Caco-2 (cell line): ENCODE results near the gene CLIP1. TPM values are rescaled to one million over a fixed set of nuclear protein-coding genes. Genes with fewer than 3 reads are reported as not detected.
A peak's percentile ranks its signal among the peaks of the same experiment; 100 is the strongest.
"Not testable (repeated sequence)": the region's sequence is repeated elsewhere in the genome, so short reads cannot be mapped to it uniquely, and the experiment has no call there.

Source experiments
- BruUV-seq: library from RNA; stranded (reverse); fragments of 400-500 nt; replicated peaks from 2 replicates; lab custom pipeline; 2021; lab: Mats Ljungman, UMichigan
- CTCF ChIA-PET: fragments of 300-600 bp; sonication (Branson Sonifier 250); formaldehyde crosslinking; loops from one replicate; lab custom pipeline; 2022; ENCODE audit warnings: antibody characterized with exemption; lab: Charles Lee
- POLR2A ChIA-PET: fragments of 300-600 bp; sonication (Branson Sonifier 250); formaldehyde crosslinking; loops from one replicate; lab custom pipeline; 2022; ENCODE audit warnings: antibody characterized with exemption; lab: Charles Lee
- DNase-seq, 2 experiments: peaks; one replicate each; pipeline versions ENCODE4 v3.0.0 to v3.0.0-alpha.2; 2020 to 2022
- H3K27me3 ChIP-seq: replicated peaks from 2 replicates; pipeline ENCODE4 v1.6.0; 2011; ENCODE audit warnings: low read length; ENCODE audit not compliant: control insufficient read depth, insufficient read depth
- H3K36me3 ChIP-seq: 2 replicates; pipeline ENCODE4 v1.5.1; 2011; ENCODE audit warnings: low read length; ENCODE audit not compliant: control insufficient read depth, insufficient read depth
- H3K4me1 ChIP-seq: fragments of 250-450 bp; sonication (Bioruptor Pico); 2 replicates; pipeline ENCODE4 v1.5.1; 2020; ENCODE audit warnings: mild to moderate bottlenecking
- H3K4me3 ChIP-seq: 2 replicates; pipeline ENCODE4 v1.5.1; 2011; ENCODE audit warnings: low read depth, mild to moderate bottlenecking, control low read depth, low read length
- H3K9me3 ChIP-seq: fragments of 250-450 bp; sonication (Bioruptor Pico); 2 replicates; pipeline ENCODE4 v1.5.1; 2020; ENCODE audit warnings: mild to moderate bottlenecking, moderate library complexity
- H3K27ac Mint-ChIP-seq: one replicate; pipeline ENCODE4 v1.8.0; 2022; ENCODE audit warnings: mixed read lengths; ENCODE audit not compliant: unreplicated experiment
- H3K27me3 Mint-ChIP-seq: one replicate; pipeline ENCODE4 v1.8.0; 2022; ENCODE audit warnings: mixed read lengths; ENCODE audit not compliant: insufficient read depth, unreplicated experiment
- H3K36me3 Mint-ChIP-seq: one replicate; pipeline ENCODE4 v1.8.0; 2022; ENCODE audit warnings: mild to moderate bottlenecking, mixed read lengths; ENCODE audit not compliant: insufficient read depth, unreplicated experiment
- H3K4me1 Mint-ChIP-seq: one replicate; pipeline ENCODE4 v1.8.0; 2022; ENCODE audit warnings: low read depth, mixed read lengths; ENCODE audit not compliant: unreplicated experiment
- H3K4me3 Mint-ChIP-seq: one replicate; pipeline ENCODE4 v1.8.0; 2022; ENCODE audit warnings: mild to moderate bottlenecking, moderate library complexity, mixed read lengths; ENCODE audit not compliant: unreplicated experiment
- H3K9me3 Mint-ChIP-seq: one replicate; pipeline ENCODE4 v1.8.0; 2022; ENCODE audit warnings: mixed read lengths; ENCODE audit not compliant: unreplicated experiment
- CTCF ChIP-seq, 2 experiments: fragments of 200-600 bp in 1 of 2; IDR thresholded peaks; 1 replicate in 1 of 2; 2 replicates in 1 of 2; pipeline versions ENCODE4 v1.5.1 to v1.8.0; 2011 to 2022; ENCODE audit warnings: antibody characterized with exemption in 1 of 2, control low read depth in 1 of 2, inconsistent platforms in 1 of 2, low read depth in 1 of 2, low read length in 1 of 2, mild to moderate bottlenecking in 1 of 2, moderate library complexity in 1 of 2; ENCODE audit not compliant: insufficient read depth in 1 of 2, severe bottlenecking in 1 of 2, unreplicated experiment in 1 of 2
- intact Hi-C: fragments of 100-400 bp; cut with micrococcal nuclease; formaldehyde crosslinking; loops from one replicate; pipeline ENCODE4 v1.10.0; 2022; ENCODE audit not compliant: unreplicated experiment
- total RNA-seq: library from RNA; stranded (reverse); gene quantifications from 2 replicates; pipeline ENCODE4 v1.2.3, GENCODE V29; 2022

CLIP1 gene
- total RNA-seq, 1 experiment from 2014 or later, result 85.0 TPM

DNA sequence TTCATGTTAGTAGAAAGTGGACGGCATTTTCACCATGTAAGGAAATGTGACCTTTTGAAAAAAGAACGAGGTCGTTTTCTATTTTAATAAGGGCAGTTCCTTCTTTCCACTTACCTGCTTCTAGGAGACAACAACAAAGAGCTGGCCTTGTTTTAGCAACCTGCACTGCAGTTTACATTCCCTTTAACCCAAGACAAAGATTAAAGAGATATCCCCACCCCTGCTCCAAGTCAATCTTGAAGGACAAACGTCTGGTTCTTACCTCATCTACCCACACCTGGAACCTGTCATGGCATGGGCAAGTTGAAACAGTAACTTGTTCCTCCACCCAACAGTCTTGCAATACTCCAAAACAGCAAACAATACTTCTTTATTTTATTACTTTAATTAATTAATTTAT lies 45.5 kb upstream of the CLIP1 start:
- Histone ChIP-seq H3K9me3 (no peaks in the 10 kb centered on the region), H3K36me3 (no peaks in the 10 kb centered on the region), H3K4me3 (no peak overlapping the region), H3K27me3 (no peaks in the 10 kb centered on the region), H3K4me1 (peaks cover 42% of the 10 kb centered on the region)
- no peaks in the 10 kb centered on the region for H3K27me3 Mint-ChIP-seq
- H3K27ac Mint-ChIP-seq, result peak overlapping the region; percentile 92
- no peaks in the 10 kb centered on the region for H3K9me3 Mint-ChIP-seq
- no peak for TF ChIP-seq CTCF (IDR thresholded peaks at IDR 0.05; ENCODE audit: insufficient read depth in 1 of 2, low read depth in 1 of 2, low read length in 1 of 2, severe bottlenecking in 1 of 2, unreplicated experiment in 1 of 2)
- CTCF ChIA-PET, result no interaction called here
- H3K36me3 Mint-ChIP-seq, result peaks cover 36% of the 10 kb centered on the region
- no peaks in the 10 kb centered on the region for H3K4me1 Mint-ChIP-seq
- H3K4me3 Mint-ChIP-seq, result no peak overlapping the region
- BruUV-seq, result no TSS peak
- intact Hi-C loops, result no loop called here
- POLR2A ChIA-PET, result interaction anchor here (1.7 kb wide), 1 partner anchor 68 kb away, joined by 22 read pairs; no protein-coding TSS in a partner anchor
- DNase-seq, result peak in 1 of 2 experiments; percentile 53

DNA sequence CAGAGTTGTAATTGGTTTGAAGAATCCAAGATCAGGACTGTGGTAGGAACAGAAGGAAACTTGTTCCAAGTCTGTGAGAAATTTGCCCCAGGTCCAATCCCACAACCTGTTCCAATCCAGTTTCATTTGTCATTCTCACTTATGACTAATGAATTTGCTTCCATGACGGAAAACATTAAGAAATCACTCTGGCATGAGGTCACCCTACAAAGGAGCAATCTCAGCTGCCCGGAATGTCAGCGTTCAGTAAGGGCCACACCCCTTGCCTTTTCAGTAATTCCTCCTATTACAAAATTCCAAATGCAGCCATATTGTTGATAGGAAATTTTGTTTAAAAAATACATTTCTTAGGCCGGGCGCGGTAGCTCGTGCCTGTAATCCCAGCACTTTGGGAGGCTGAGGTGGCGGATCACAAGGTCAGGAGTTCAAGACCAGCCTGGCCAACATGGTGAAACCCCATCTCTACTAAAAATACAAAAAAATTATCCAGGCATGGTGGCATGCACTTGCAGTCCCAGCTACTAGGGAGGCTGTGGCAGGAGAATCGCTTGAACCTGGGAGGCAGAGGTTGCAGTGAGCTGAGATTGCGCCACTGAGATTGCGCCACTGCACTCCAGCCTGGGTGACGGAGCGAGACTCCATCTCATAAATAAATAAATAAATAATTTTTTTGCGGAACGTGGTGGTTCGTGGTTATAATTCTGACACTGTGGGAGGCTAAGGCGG lies 42.0 kb upstream of the CLIP1 start:
- peaks cover 22% of the 10 kb centered on the region for H3K36me3 Mint-ChIP-seq
- H3K27me3 Mint-ChIP-seq, H3K27me3 ChIP-seq, H3K9me3 Mint-ChIP-seq, H3K4me3 ChIP-seq, H3K36me3 ChIP-seq, H3K9me3 ChIP-seq, H3K4me1 Mint-ChIP-seq, BruUV-seq, H3K4me3 Mint-ChIP-seq: not testable (repeated sequence)
- ChIA-PET CTCF (interaction anchor here (0.6 kb wide), 1 partner anchor 16 kb away, joined by 3 read pairs; no protein-coding TSS in a partner anchor), POLR2A (interaction anchor here (1.5 kb wide), 1 partner anchor 65 kb away, joined by 4 read pairs; no protein-coding TSS in a partner anchor)
- H3K4me1 ChIP-seq, result peaks cover 37% of the 10 kb centered on the region
- H3K27ac Mint-ChIP-seq, result peak overlapping the region; percentile 86
- intact Hi-C loops, result loop anchor here (1.0 to 2.0 kb wide), 2 partner anchors 15 to 34 kb away; no protein-coding TSS in a partner anchor
- peak; percentile 70 to 72 for DNase-seq

DNA sequence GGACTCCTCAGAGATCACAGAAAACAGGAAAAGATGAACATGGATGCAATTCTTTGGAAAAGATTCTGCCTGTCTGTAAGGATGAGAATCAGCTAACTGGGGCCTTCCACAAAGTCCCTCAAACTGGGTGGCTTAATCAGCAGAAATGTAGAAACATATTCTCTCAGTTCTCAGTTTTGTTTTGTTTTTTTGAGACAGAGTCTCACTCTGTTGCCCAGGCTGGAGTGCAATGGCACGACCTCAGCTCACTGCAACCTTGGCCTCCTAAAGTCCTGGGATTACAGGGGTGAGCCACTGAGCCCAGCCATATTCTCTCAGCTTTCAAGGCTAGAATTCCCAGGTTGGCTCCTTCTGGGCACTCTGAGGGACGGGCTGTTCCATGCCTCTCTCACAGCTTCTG lies 38.2 kb upstream of the CLIP1 start:
- Histone ChIP-seq H3K4me3 (no peak overlapping the region), H3K27me3 (no peaks in the 10 kb centered on the region), H3K36me3 (no peaks in the 10 kb centered on the region), H3K4me1 (peaks cover 23% of the 10 kb centered on the region), H3K9me3 (no peaks in the 10 kb centered on the region)
- Mint-ChIP-seq H3K4me1 (peaks cover 6% of the 10 kb centered on the region), H3K9me3 (no peaks in the 10 kb centered on the region), H3K27me3 (no peaks in the 10 kb centered on the region), H3K36me3 (peaks cover 15% of the 10 kb centered on the region), H3K27ac (no peak overlapping the region), H3K4me3 (no peak overlapping the region)
- ChIA-PET CTCF (no interaction called here), POLR2A (no interaction called here)
- intact Hi-C loops, result no loop called here
- no peak for DNase-seq
- TF ChIP-seq CTCF (IDR thresholded peaks at IDR 0.05; ENCODE audit: insufficient read depth in 1 of 2, low read depth in 1 of 2, low read length in 1 of 2, severe bottlenecking in 1 of 2, unreplicated experiment in 1 of 2), result no peak
- BruUV-seq, result no TSS peak
